ENCODE results near the gene ADAM10.

Gene ADAM10

GRCh38 chr15:58737298-58737697, 12.2 kb downstream of the ADAM10 start:
- TF ChIP-seq CTCF (IDR thresholded peaks at IDR 0.05): no peak
- Histone ChIP-seq H3K27ac (peak overlapping the region; percentile 70), H3K9me3 (no peaks in the 10 kb centered on the region), H3K27me3 (no peaks in the 10 kb centered on the region), H3K36me3 (no peaks in the 10 kb centered on the region), H3K4me1 (ENCODE audit: control insufficient read depth in 1 of 2, insufficient read depth in 1 of 2, low read depth in 1 of 2, low read length in 1 of 2) (peaks cover 15 to 22% of the 10 kb centered on the region in 2 experiments), H3K4me3 (ENCODE audit: low read depth in 1 of 2, low read length in 1 of 2) (no peak overlapping the region)

- Histone ChIP-seq H3K9me3 (no peaks in the 10 kb centered on the region), H3K4me1 (ENCODE audit: control insufficient read depth in 1 of 2, insufficient read depth in 1 of 2, low read depth in 1 of 2, low read length in 1 of 2) (peaks cover 15 to 22% of the 10 kb centered on the region in 2 experiments), H3K36me3 (no peaks in the 10 kb centered on the region), H3K27ac (no peak overlapping the region), H3K4me3 (ENCODE audit: low read depth in 1 of 2, low read length in 1 of 2) (no peak overlapping the region), H3K27me3 (no peaks in the 10 kb centered on the region)
- TF ChIP-seq CTCF (IDR thresholded peaks at IDR 0.05): no peak
These were observed 13.4 kb downstream of the ADAM10 start for GRCh38 chr15:58736018-58736643.

- no peak for TF ChIP-seq CTCF (IDR thresholded peaks at IDR 0.05)
- Histone ChIP-seq H3K4me3 (ENCODE audit: low read depth in 1 of 2, low read length in 1 of 2) (no peak overlapping the region), H3K9me3 (no peaks in the 10 kb centered on the region), H3K27ac (no peak overlapping the region), H3K4me1 (ENCODE audit: control insufficient read depth in 1 of 2, insufficient read depth in 1 of 2, low read depth in 1 of 2, low read length in 1 of 2) (peaks cover 15 to 22% of the 10 kb centered on the region in 2 experiments), H3K27me3 (no peaks in the 10 kb centered on the region), H3K36me3 (no peaks in the 10 kb centered on the region)
These were observed 14.6 kb downstream of the ADAM10 start for GRCh38 chr15:58734859-58735258.

GRCh38 chr15:58732625-58733363, 16.7 kb downstream of the ADAM10 start:
- H3K36me3 ChIP-seq: no peaks in the 10 kb centered on the region
- peak overlapping the region; percentile 39 for H3K27ac ChIP-seq
- no peaks in the 10 kb centered on the region for H3K9me3 ChIP-seq
- H3K4me1 ChIP-seq (ENCODE audit: control insufficient read depth in 1 of 2, insufficient read depth in 1 of 2, low read depth in 1 of 2, low read length in 1 of 2): peaks cover 8 to 9% of the 10 kb centered on the region in 2 experiments
- H3K4me3 ChIP-seq (ENCODE audit: low read depth in 1 of 2, low read length in 1 of 2): no peak overlapping the region
- TF ChIP-seq CTCF (IDR thresholded peaks at IDR 0.05): no peak
- H3K27me3 ChIP-seq: no peaks in the 10 kb centered on the region

- H3K27me3 ChIP-seq: no peaks in the 10 kb centered on the region
- H3K9me3 ChIP-seq: no peaks in the 10 kb centered on the region
- peaks cover 0 to under 1% of the 10 kb centered on the region in 2 experiments for H3K4me1 ChIP-seq (ENCODE audit: control insufficient read depth in 1 of 2, insufficient read depth in 1 of 2, low read depth in 1 of 2, low read length in 1 of 2)
- no peak overlapping the region for H3K4me3 ChIP-seq (ENCODE audit: low read depth in 1 of 2, low read length in 1 of 2)
- H3K27ac ChIP-seq: no peak overlapping the region
- H3K36me3 ChIP-seq: no peaks in the 10 kb centered on the region
- no peak for TF ChIP-seq CTCF (IDR thresholded peaks at IDR 0.05)
These were observed 17.6 kb downstream of the ADAM10 start for GRCh38 chr15:58731756-58732535.

Measured in neutrophil (primary cell).